Colon (tissue), 2 donors: ENCODE results near the gene CUL9.

Experiments
- FAIRE-seq: peaks from 2 replicates; lab custom pipeline; 2012; peaks lifted over from hg19 to GRCh38; lab: Jason Lieb, UNC
- donor health status: control.
- donor health status: control.

CUL9 gene

GRCh38 chr6:43256670-43257366 lies 74.8 kb downstream of the CUL9 start:
- FAIRE-seq, result no peak

- no peak for FAIRE-seq
Measured at GRCh38 chr6:43257367-43258145, 75.6 kb downstream of the CUL9 start.

- no peak for FAIRE-seq
Measured at GRCh38 chr6:43258180-43258579, 76.2 kb downstream of the CUL9 start.

- FAIRE-seq, result no peak
Measured at GRCh38 chr6:43258807-43259686, 77.1 kb downstream of the CUL9 start.

GRCh38 chr6:43260791-43261190 lies 78.8 kb downstream of the CUL9 start:
- no peak for FAIRE-seq

- FAIRE-seq, result no peak
Measured at GRCh38 chr6:43261198-43261597, 79.2 kb downstream of the CUL9 start.

GRCh38 chr6:43262000-43262779 lies 80.2 kb downstream of the CUL9 start:
- FAIRE-seq, result no peak

GRCh38 chr6:43262780-43263313 lies 80.9 kb downstream of the CUL9 start:
- FAIRE-seq, result no peak

GRCh38 chr6:43263314-43264178 lies 81.5 kb downstream of the CUL9 start:
- FAIRE-seq, result no peak

GRCh38 chr6:43264599-43265145 lies 82.7 kb downstream of the CUL9 start:
- no peak for FAIRE-seq

GRCh38 chr6:43265564-43265963 lies 83.6 kb downstream of the CUL9 start:
- no peak for FAIRE-seq

- no peak for FAIRE-seq
Measured at GRCh38 chr6:43267619-43268354, 85.8 kb downstream of the CUL9 start.

- FAIRE-seq, result no peak
Measured at GRCh38 chr6:43268355-43268700, 86.3 kb downstream of the CUL9 start.

- FAIRE-seq, result no peak
Measured at GRCh38 chr6:43268782-43269272, 86.8 kb downstream of the CUL9 start.

- FAIRE-seq, result no peak
Measured at GRCh38 chr6:43269273-43270007, 87.4 kb downstream of the CUL9 start.

- FAIRE-seq, result no peak
Measured at GRCh38 chr6:43271103-43271815, 89.3 kb downstream of the CUL9 start.

GRCh38 chr6:43271944-43272343 lies 89.9 kb downstream of the CUL9 start:
- FAIRE-seq, result no peak

GRCh38 chr6:43273707-43274106 lies 91.7 kb downstream of the CUL9 start:
- FAIRE-seq, result no peak
